WTC11 (cell line): ENCODE data around the gene TBCCD1. TPM values are rescaled to one million over a fixed set of nuclear protein-coding genes. Genes with fewer than 3 reads are reported as not detected.

Source experiments
- ATAC-seq: fragments of 200-7000 bp; cut with Tn5 transposase; 2 replicates; pipeline ENCODE4 v1.10.0; 2021; ENCODE audit warnings: mild to moderate bottlenecking, moderate library complexity
- CTCF ChIA-PET: fragments of 300-600 bp; sonication (Branson Sonifier 250); formaldehyde crosslinking; loops from one replicate; lab custom pipeline; 2021; ENCODE audit warnings: antibody characterized with exemption; lab: Charles Lee
- POLR2A ChIA-PET: fragments of 350-600 bp; sonication (Branson Sonifier 250); formaldehyde crosslinking; loops from one replicate; lab custom pipeline; 2021; ENCODE audit warnings: antibody characterized with exemption; lab: Charles Lee
- DNase-seq: peaks from one replicate; pipeline ENCODE4 v3.0.0; 2021; ENCODE audit warnings: low spot score
- H3K27ac Mint-ChIP-seq: 2 replicates; pipeline ENCODE4 v1.8.0; 2021; ENCODE audit warnings: mixed read lengths
- H3K27me3 Mint-ChIP-seq: 2 replicates; pipeline ENCODE4 v1.8.0; 2021; ENCODE audit warnings: low read depth, mild to moderate bottlenecking, moderate library complexity, mixed read lengths
- H3K36me3 Mint-ChIP-seq: 2 replicates; pipeline ENCODE4 v1.8.0; 2021; ENCODE audit warnings: mixed read lengths
- H3K4me1 Mint-ChIP-seq: 2 replicates; pipeline ENCODE4 v1.8.0; 2022; ENCODE audit warnings: mixed read lengths
- H3K4me3 Mint-ChIP-seq: 2 replicates; pipeline ENCODE4 v1.8.0; 2021; ENCODE audit warnings: mild to moderate bottlenecking, moderate library complexity, mixed read lengths
- H3K9me3 Mint-ChIP-seq: 2 replicates; pipeline ENCODE4 v1.8.0; 2021; ENCODE audit warnings: mixed read lengths
- ELF4 ChIP-seq: sonication (generic); formaldehyde crosslinking; IDR thresholded peaks from 2 replicates; pipeline ENCODE4 v1.8.1; 2022; ENCODE audit warnings: low read depth, mild to moderate bottlenecking, moderate library complexity, missing genetic modification reagents
- FOXK1 ChIP-seq: sonication (generic); formaldehyde crosslinking; IDR thresholded peaks from 2 replicates; pipeline ENCODE4 v1.8.0; 2022; ENCODE audit warnings: mild to moderate bottlenecking, moderate library complexity, missing genetic modification reagents
- FOXP1 ChIP-seq: sonication (generic); formaldehyde crosslinking; IDR thresholded peaks from 2 replicates; pipeline ENCODE4 v1.8.0; 2022; ENCODE audit warnings: missing genetic modification reagents, mild to moderate bottlenecking, moderate library complexity, borderline replicate concordance
- IRF2 ChIP-seq: sonication (generic); formaldehyde crosslinking; IDR thresholded peaks from 2 replicates; pipeline ENCODE4 v1.8.0; 2022; ENCODE audit warnings: low read depth, missing genetic modification reagents, borderline replicate concordance
- KAT7 ChIP-seq: sonication (generic); formaldehyde crosslinking; IDR thresholded peaks from 2 replicates; pipeline ENCODE4 v1.8.1; 2023; ENCODE audit warnings: missing genetic modification reagents, mild to moderate bottlenecking, borderline replicate concordance
- SOX15 ChIP-seq: fragments of 250-450 bp; sonication (Bioruptor Pico); IDR thresholded peaks from 2 replicates; pipeline ENCODE4 v1.9.0; 2021; ENCODE audit warnings: mild to moderate bottlenecking
- TEAD4 ChIP-seq: sonication (generic); formaldehyde crosslinking; IDR thresholded peaks from 2 replicates; pipeline ENCODE4 v1.8.0; 2022; ENCODE audit warnings: mild to moderate bottlenecking, missing genetic modification reagents
- ZNF317 ChIP-seq: sonication (generic); formaldehyde crosslinking; IDR thresholded peaks from 2 replicates; pipeline ENCODE4 v1.8.1; 2023; ENCODE audit warnings: low read depth, mild to moderate bottlenecking, moderate library complexity, missing genetic modification reagents, borderline replicate concordance
- ZNF423 ChIP-seq: fragments of 250-450 bp; sonication (Bioruptor Pico); IDR thresholded peaks from 2 replicates; pipeline ENCODE4 v2.1.2; 2022; ENCODE audit warnings: mild to moderate bottlenecking, moderate library complexity
- ZNF671 ChIP-seq: fragments of 250-450 bp; sonication (Bioruptor Pico); IDR thresholded peaks from 2 replicates; pipeline ENCODE4 v1.8.0; 2021; ENCODE audit warnings: mild to moderate bottlenecking
- total RNA-seq: library from RNA; stranded (reverse); gene quantifications from 3 replicates; pipeline ENCODE4 v1.2.3, GENCODE V29; 2021
- TF ChIP-seq, protein P1 (sequence below): sonication (generic); formaldehyde crosslinking; IDR thresholded peaks from 2 replicates; pipeline ENCODE4 v1.8.0; 2023; ENCODE audit warnings: missing genetic modification reagents, mild to moderate bottlenecking, borderline replicate concordance
- TF ChIP-seq, protein P2 (sequence below): fragments of 250-450 bp; sonication (Bioruptor Pico); IDR thresholded peaks from 2 replicates; pipeline ENCODE4 v1.8.0; 2021; ENCODE audit warnings: mild to moderate bottlenecking
- TF ChIP-seq, protein P3 (sequence below): sonication (generic); formaldehyde crosslinking; IDR thresholded peaks from 2 replicates; pipeline ENCODE4 v1.8.1; 2022; ENCODE audit warnings: low read depth, mild to moderate bottlenecking, moderate library complexity, missing genetic modification reagents, borderline replicate concordance
- TF ChIP-seq, protein P4 (sequence below): fragments of 250-450 bp; sonication (Bioruptor Pico); conservative IDR thresholded peaks from 2 replicates; pipeline ENCODE4 v1.9.0; 2021; ENCODE audit warnings: mild to moderate bottlenecking
- TF ChIP-seq, protein P5 (sequence below): sonication (generic); formaldehyde crosslinking; IDR thresholded peaks from 2 replicates; pipeline ENCODE4 v1.8.1; 2023; ENCODE audit warnings: mild to moderate bottlenecking, missing genetic modification reagents, moderate library complexity
- TF ChIP-seq, protein P6 (sequence below): fragments of 200-600 bp; IDR thresholded peaks from 2 replicates; pipeline ENCODE4 v1.8.0; 2022; ENCODE audit warnings: antibody characterized with exemption
- TF ChIP-seq, protein P7 (sequence below): sonication (generic); formaldehyde crosslinking; IDR thresholded peaks from 2 replicates; pipeline ENCODE4 v1.8.0; 2022; ENCODE audit warnings: missing genetic modification reagents

TBCCD1 gene
- total RNA-seq, 1 experiment from 2014 or later, result 10.6 TPM

DNA sequence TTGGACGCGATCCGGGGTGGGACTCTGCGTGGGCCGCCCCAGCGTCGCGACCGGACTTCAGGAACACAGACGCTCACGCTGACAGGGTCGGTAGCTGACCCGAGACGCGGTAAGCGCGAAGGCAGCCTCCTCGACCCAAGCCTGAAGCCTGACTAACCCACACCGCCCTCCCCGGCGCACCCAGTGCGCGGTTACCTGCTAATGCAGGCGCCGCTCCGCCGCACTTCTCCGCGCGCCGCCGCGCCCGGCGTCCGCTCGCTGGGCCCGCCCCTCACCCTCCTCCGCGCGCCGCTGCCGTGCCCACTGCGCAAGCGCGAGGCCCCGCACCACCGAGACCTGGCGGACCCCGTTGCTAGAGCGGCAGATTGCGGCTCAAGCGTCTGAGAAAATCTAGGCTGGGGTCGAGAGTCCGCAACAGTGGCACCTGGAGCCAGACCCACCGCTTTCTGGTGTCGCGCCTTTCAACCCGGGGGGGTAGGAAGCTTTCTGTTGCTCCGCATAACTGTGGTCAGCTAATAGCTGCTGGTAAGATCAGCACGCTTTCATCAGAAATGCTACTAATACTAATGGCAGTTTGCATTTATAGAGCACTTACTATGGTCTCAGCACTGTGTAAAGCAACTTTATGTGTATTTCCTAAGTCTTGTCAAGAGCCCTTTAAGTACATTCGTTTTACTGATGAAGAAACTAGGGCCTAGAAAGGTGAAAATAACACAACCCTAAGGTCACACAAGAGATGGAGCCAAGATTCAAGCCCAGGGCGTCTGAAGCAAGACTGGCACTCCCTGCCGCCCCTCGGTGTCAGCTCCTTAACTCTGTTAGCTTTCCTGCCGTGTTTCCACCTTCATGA is at the start of gene TBCCD1 (continued):
- TF ChIP-seq, protein P1, sequence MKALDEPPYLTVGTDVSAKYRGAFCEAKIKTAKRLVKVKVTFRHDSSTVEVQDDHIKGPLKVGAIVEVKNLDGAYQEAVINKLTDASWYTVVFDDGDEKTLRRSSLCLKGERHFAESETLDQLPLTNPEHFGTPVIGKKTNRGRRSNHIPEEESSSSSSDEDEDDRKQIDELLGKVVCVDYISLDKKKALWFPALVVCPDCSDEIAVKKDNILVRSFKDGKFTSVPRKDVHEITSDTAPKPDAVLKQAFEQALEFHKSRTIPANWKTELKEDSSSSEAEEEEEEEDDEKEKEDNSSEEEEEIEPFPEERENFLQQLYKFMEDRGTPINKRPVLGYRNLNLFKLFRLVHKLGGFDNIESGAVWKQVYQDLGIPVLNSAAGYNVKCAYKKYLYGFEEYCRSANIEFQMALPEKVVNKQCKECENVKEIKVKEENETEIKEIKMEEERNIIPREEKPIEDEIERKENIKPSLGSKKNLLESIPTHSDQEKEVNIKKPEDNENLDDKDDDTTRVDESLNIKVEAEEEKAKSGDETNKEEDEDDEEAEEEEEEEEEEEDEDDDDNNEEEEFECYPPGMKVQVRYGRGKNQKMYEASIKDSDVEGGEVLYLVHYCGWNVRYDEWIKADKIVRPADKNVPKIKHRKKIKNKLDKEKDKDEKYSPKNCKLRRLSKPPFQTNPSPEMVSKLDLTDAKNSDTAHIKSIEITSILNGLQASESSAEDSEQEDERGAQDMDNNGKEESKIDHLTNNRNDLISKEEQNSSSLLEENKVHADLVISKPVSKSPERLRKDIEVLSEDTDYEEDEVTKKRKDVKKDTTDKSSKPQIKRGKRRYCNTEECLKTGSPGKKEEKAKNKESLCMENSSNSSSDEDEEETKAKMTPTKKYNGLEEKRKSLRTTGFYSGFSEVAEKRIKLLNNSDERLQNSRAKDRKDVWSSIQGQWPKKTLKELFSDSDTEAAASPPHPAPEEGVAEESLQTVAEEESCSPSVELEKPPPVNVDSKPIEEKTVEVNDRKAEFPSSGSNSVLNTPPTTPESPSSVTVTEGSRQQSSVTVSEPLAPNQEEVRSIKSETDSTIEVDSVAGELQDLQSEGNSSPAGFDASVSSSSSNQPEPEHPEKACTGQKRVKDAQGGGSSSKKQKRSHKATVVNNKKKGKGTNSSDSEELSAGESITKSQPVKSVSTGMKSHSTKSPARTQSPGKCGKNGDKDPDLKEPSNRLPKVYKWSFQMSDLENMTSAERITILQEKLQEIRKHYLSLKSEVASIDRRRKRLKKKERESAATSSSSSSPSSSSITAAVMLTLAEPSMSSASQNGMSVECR (CRISPR knock-in tag), result peak; percentile 40; the same call in 1 of the 2 replicates
- TF ChIP-seq ELF4 (CRISPR knock-in tag), result 0 out of 2 replicates have a peak, but pooled peaks have one; percentile 31
- peak; percentile 96 for TF ChIP-seq FOXP1 (CRISPR knock-in tag)
- TF ChIP-seq ZNF671 (CRISPR knock-in tag), result no peak
- TF ChIP-seq ZNF317 (CRISPR knock-in tag), result no peak

DNA sequence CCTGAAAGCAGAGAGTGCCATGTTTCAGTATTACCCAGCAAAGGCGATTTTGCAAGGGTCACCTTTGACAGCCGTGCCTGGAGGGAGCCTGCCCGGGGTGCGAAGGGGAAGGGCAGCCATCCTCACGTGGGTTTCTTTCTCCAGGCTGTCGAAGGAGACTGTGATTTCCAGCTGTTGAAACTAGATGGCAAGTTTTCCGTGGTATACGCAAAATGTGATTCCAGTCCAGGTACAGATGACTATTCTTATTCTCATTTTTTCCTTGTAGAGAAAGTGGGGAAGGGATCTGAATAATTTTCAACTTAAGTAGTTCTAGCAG is 49.1 kb upstream of the TBCCD1 start:
- Mint-ChIP-seq H3K27me3 (peaks cover 25% of the 10 kb centered on the region), H3K36me3 (no peaks in the 10 kb centered on the region), H3K9me3 (no peaks in the 10 kb centered on the region), H3K4me3 (no peak overlapping the region), H3K27ac (no peak overlapping the region), H3K4me1 (peaks cover 18% of the 10 kb centered on the region)
- no peak for DNase-seq
- ATAC-seq, result no peak
- ChIA-PET POLR2A (interaction anchor here (2.8 kb wide), 1 partner anchor 167 kb away, joined by 14 read pairs; the partner anchor contains the start of gene EIF4A2), CTCF (interaction anchor here (0.6 to 4.7 kb wide), 17 partner anchors 13 to 639 kb away, joined by 3 to 81 read pairs (median 7); no protein-coding TSS in a partner anchor)
- TF ChIP-seq, protein P2, sequence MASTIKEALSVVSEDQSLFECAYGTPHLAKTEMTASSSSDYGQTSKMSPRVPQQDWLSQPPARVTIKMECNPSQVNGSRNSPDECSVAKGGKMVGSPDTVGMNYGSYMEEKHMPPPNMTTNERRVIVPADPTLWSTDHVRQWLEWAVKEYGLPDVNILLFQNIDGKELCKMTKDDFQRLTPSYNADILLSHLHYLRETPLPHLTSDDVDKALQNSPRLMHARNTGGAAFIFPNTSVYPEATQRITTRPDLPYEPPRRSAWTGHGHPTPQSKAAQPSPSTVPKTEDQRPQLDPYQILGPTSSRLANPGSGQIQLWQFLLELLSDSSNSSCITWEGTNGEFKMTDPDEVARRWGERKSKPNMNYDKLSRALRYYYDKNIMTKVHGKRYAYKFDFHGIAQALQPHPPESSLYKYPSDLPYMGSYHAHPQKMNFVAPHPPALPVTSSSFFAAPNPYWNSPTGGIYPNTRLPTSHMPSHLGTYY (CRISPR knock-in tag), result no peak
- TF ChIP-seq ZNF671 (CRISPR knock-in tag), result no peak
- TF ChIP-seq, protein P3, sequence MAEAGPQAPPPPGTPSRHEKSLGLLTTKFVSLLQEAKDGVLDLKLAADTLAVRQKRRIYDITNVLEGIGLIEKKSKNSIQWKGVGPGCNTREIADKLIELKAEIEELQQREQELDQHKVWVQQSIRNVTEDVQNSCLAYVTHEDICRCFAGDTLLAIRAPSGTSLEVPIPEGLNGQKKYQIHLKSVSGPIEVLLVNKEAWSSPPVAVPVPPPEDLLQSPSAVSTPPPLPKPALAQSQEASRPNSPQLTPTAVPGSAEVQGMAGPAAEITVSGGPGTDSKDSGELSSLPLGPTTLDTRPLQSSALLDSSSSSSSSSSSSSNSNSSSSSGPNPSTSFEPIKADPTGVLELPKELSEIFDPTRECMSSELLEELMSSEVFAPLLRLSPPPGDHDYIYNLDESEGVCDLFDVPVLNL (CRISPR knock-in tag), result no peak
- TF ChIP-seq IRF2 (CRISPR knock-in tag), result no peak
- no peak for TF ChIP-seq SOX15
- TF ChIP-seq ZNF423 (CRISPR knock-in tag), result no peak
- TF ChIP-seq, protein P4, sequence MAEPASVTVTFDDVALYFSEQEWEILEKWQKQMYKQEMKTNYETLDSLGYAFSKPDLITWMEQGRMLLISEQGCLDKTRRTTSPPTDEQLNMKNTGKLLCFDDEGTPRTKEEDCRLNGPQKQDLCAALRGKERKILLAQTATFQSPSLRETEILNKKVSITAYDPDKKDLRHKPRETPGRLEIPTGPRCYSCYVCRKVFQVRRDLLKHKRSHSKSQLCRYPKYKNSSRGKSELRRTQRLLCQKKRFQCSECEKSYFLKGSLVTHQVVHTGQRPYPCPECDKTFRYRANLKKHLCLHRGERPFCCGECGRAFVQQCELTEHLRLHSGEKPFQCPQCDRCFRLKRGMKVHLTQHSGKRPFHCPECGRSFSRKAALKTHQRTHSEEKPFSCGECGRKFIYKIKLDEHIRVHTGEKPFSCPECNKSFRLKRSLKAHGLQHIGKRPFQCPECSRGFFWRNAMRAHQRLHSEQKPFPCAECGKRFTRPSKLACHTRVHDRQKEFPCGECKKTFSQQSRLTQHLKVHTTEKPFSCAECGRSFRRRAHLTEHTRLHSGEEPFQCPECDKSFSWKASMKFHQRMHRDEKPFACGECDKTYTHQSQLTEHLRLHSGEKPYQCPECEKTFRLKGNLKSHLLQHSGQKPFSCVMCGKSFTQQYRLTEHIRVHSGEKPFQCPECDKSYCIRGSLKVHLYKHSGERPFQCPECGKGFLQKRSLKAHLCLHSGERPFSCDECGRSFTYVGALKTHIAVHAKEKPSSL (CRISPR knock-in tag), result no peak
- TF ChIP-seq, protein P5, sequence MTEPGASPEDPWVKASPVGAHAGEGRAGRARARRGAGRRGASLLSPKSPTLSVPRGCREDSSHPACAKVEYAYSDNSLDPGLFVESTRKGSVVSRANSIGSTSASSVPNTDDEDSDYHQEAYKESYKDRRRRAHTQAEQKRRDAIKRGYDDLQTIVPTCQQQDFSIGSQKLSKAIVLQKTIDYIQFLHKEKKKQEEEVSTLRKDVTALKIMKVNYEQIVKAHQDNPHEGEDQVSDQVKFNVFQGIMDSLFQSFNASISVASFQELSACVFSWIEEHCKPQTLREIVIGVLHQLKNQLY (CRISPR knock-in tag), result no peak
- TF ChIP-seq TEAD4 (CRISPR knock-in tag), result no peak
- no peak for TF ChIP-seq FOXK1
- TF ChIP-seq, protein P6, sequence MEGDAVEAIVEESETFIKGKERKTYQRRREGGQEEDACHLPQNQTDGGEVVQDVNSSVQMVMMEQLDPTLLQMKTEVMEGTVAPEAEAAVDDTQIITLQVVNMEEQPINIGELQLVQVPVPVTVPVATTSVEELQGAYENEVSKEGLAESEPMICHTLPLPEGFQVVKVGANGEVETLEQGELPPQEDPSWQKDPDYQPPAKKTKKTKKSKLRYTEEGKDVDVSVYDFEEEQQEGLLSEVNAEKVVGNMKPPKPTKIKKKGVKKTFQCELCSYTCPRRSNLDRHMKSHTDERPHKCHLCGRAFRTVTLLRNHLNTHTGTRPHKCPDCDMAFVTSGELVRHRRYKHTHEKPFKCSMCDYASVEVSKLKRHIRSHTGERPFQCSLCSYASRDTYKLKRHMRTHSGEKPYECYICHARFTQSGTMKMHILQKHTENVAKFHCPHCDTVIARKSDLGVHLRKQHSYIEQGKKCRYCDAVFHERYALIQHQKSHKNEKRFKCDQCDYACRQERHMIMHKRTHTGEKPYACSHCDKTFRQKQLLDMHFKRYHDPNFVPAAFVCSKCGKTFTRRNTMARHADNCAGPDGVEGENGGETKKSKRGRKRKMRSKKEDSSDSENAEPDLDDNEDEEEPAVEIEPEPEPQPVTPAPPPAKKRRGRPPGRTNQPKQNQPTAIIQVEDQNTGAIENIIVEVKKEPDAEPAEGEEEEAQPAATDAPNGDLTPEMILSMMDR, result no peak
- TF ChIP-seq, protein P7, sequence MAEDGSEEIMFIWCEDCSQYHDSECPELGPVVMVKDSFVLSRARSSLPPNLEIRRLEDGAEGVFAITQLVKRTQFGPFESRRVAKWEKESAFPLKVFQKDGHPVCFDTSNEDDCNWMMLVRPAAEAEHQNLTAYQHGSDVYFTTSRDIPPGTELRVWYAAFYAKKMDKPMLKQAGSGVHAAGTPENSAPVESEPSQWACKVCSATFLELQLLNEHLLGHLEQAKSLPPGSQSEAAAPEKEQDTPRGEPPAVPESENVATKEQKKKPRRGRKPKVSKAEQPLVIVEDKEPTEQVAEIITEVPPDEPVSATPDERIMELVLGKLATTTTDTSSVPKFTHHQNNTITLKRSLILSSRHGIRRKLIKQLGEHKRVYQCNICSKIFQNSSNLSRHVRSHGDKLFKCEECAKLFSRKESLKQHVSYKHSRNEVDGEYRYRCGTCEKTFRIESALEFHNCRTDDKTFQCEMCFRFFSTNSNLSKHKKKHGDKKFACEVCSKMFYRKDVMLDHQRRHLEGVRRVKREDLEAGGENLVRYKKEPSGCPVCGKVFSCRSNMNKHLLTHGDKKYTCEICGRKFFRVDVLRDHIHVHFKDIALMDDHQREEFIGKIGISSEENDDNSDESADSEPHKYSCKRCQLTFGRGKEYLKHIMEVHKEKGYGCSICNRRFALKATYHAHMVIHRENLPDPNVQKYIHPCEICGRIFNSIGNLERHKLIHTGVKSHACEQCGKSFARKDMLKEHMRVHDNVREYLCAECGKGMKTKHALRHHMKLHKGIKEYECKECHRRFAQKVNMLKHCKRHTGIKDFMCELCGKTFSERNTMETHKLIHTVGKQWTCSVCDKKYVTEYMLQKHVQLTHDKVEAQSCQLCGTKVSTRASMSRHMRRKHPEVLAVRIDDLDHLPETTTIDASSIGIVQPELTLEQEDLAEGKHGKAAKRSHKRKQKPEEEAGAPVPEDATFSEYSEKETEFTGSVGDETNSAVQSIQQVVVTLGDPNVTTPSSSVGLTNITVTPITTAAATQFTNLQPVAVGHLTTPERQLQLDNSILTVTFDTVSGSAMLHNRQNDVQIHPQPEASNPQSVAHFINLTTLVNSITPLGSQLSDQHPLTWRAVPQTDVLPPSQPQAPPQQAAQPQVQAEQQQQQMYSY (CRISPR knock-in tag), result no peak
- TF ChIP-seq KAT7 (CRISPR knock-in tag), result no peak
